Measurements from ENCODE around the gene LSM7. TPM values are rescaled to one million over a fixed set of nuclear protein-coding genes. Genes with fewer than 3 reads are reported as not detected.
A peak's percentile ranks its signal among the peaks of the same experiment; 100 is the strongest.

The LSM7 gene
- total RNA-seq, 1 experiment from 2014 or later = 93.0 TPM

GRCh38 chr19:2326699-2327360 is 1.6 kb downstream of the LSM7 start:
- no peaks in the 10 kb centered on the region for H3K27me3 Mint-ChIP-seq (ENCODE audit: unreplicated experiment)
- peaks cover 19% of the 10 kb centered on the region for H3K4me1 Mint-ChIP-seq (ENCODE audit: low read depth, unreplicated experiment)
- no peak overlapping the region for H3K27ac Mint-ChIP-seq (ENCODE audit: unreplicated experiment)
- BruUV-seq (replicated peaks) = no TSS peak
- intact Hi-C loops (cut with micrococcal nuclease; ENCODE audit: unreplicated experiment) = no loop called here
- CTCF ChIA-PET = no interaction called here
- no peaks in the 10 kb centered on the region for H3K9me3 Mint-ChIP-seq (ENCODE audit: low read depth, unreplicated experiment)
- no peak for DNase-seq
- TF ChIP-seq CTCF (IDR thresholded peaks at IDR 0.05; ENCODE audit: unreplicated experiment) = no peak
- H3K4me3 Mint-ChIP-seq (ENCODE audit: low read depth, unreplicated experiment) = peak overlapping the region; percentile 83
- peaks cover 58% of the 10 kb centered on the region for H3K36me3 Mint-ChIP-seq (ENCODE audit: insufficient read depth, unreplicated experiment)

- CTCF ChIA-PET = no interaction called here
- no peak overlapping the region for H3K4me3 Mint-ChIP-seq (ENCODE audit: low read depth, unreplicated experiment)
- no peaks in the 10 kb centered on the region for H3K27me3 Mint-ChIP-seq (ENCODE audit: unreplicated experiment)
- BruUV-seq (replicated peaks) = no TSS peak
- DNase-seq = no peak
- no peaks in the 10 kb centered on the region for H3K9me3 Mint-ChIP-seq (ENCODE audit: low read depth, unreplicated experiment)
- no peak overlapping the region for H3K27ac Mint-ChIP-seq (ENCODE audit: unreplicated experiment)
- intact Hi-C loops (cut with micrococcal nuclease; ENCODE audit: unreplicated experiment) = no loop called here
- no peak for TF ChIP-seq CTCF (IDR thresholded peaks at IDR 0.05; ENCODE audit: unreplicated experiment)
- H3K4me1 Mint-ChIP-seq (ENCODE audit: low read depth, unreplicated experiment) = peaks cover 14% of the 10 kb centered on the region
- peaks cover 55% of the 10 kb centered on the region for H3K36me3 Mint-ChIP-seq (ENCODE audit: insufficient read depth, unreplicated experiment)
Observed at GRCh38 chr19:2325281-2326046, 2.9 kb downstream of the LSM7 start.

GRCh38 chr19:2324220-2324948 is 4.0 kb downstream of the LSM7 start:
- BruUV-seq (replicated peaks) = no TSS peak
- H3K27ac Mint-ChIP-seq (ENCODE audit: unreplicated experiment) = no peak overlapping the region
- no peak for TF ChIP-seq CTCF (IDR thresholded peaks at IDR 0.05; ENCODE audit: unreplicated experiment)
- H3K27me3 Mint-ChIP-seq (ENCODE audit: unreplicated experiment) = no peaks in the 10 kb centered on the region
- H3K36me3 Mint-ChIP-seq (ENCODE audit: insufficient read depth, unreplicated experiment) = peaks cover 45% of the 10 kb centered on the region
- DNase-seq = no peak
- H3K4me1 Mint-ChIP-seq (ENCODE audit: low read depth, unreplicated experiment) = peaks cover 3% of the 10 kb centered on the region
- H3K9me3 Mint-ChIP-seq (ENCODE audit: low read depth, unreplicated experiment) = no peaks in the 10 kb centered on the region
- intact Hi-C loops (cut with micrococcal nuclease; ENCODE audit: unreplicated experiment) = no loop called here
- no peak overlapping the region for H3K4me3 Mint-ChIP-seq (ENCODE audit: low read depth, unreplicated experiment)
- CTCF ChIA-PET = no interaction called here

GRCh38 chr19:2323707-2324106 is 4.7 kb downstream of the LSM7 start:
- Mint-ChIP-seq H3K27ac (ENCODE audit: unreplicated experiment) (no peak overlapping the region), H3K4me3 (ENCODE audit: low read depth, unreplicated experiment) (no peak overlapping the region), H3K27me3 (ENCODE audit: unreplicated experiment) (no peaks in the 10 kb centered on the region), H3K9me3 (ENCODE audit: low read depth, unreplicated experiment) (no peaks in the 10 kb centered on the region), H3K4me1 (ENCODE audit: low read depth, unreplicated experiment) (no peaks in the 10 kb centered on the region), H3K36me3 (ENCODE audit: insufficient read depth, unreplicated experiment) (peaks cover 38% of the 10 kb centered on the region)
- TF ChIP-seq CTCF (IDR thresholded peaks at IDR 0.05; ENCODE audit: unreplicated experiment) = no peak
- CTCF ChIA-PET = no interaction called here
- no peak for DNase-seq
- BruUV-seq (replicated peaks) = no TSS peak
- intact Hi-C loops (cut with micrococcal nuclease; ENCODE audit: unreplicated experiment) = no loop called here
